Measurements from ENCODE around the gene KDM1B. TPM values are rescaled to one million over a fixed set of nuclear protein-coding genes. Genes with fewer than 3 reads are reported as not detected.

KDM1B gene
- total and polyA plus RNA-seq, 9 of the 15 experiments (the other 6 are each of a cell fraction or from before 2014, with no cell fraction given), result 1.4 to 58.9 (median 36.3) TPM

GRCh38 chr6:18154507-18155149 is 594 bp upstream of the KDM1B start, which contains the start of gene TPMT (continued):
- TF ChIP-seq ETS1 (conservative IDR thresholded peaks at IDR 0.05; ENCODE audit: control insufficient read depth, low read depth, low read length) (peak; percentile 28; the same call in 1 of the 2 replicates), ZBTB26 (CRISPR knock-in tag; IDR thresholded peaks at IDR 0.05) (no peak), WHSC1 (IDR thresholded peaks at IDR 0.05; ENCODE audit: low read length) (no peak), KDM4B (IDR thresholded peaks at IDR 0.05; ENCODE audit: borderline replicate concordance in 2 of 2, low read depth in 1 of 2) (no peak), U2AF2 (optimal IDR thresholded peaks at IDR 0.05; ENCODE audit: low read depth, low read length) (no peak), SMARCC2 (IDR thresholded peaks at IDR 0.05; ENCODE audit: low read depth) (peak; percentile 61; the same call in 1 of the 2 replicates), MLLT1 (IDR thresholded peaks at IDR 0.05) (peak; percentile 78; a peak in 1 of 4 replicates), MIER1 (IDR thresholded peaks at IDR 0.05; ENCODE audit: low read depth) (peak; percentile 69; the same call in 1 of the 2 replicates), NFRKB (IDR thresholded peaks at IDR 0.05; ENCODE audit: low read depth) (peak; percentile 80), NR2C1 (IDR thresholded peaks at IDR 0.05) (no peak), NR2C1 (tag; IDR thresholded peaks at IDR 0.05) (no peak), THRAP3 (IDR thresholded peaks at IDR 0.05; ENCODE audit: borderline replicate concordance) (no peak), BRD9 (IDR thresholded peaks at IDR 0.05; ENCODE audit: low read depth, partially characterized antibody) (peak; percentile 64), DPF2 (IDR thresholded peaks at IDR 0.05) (peak; percentile 78), KAT8 (IDR thresholded peaks at IDR 0.05; ENCODE audit: low read depth) (no peak), ZNF398 (CRISPR knock-in tag; IDR thresholded peaks at IDR 0.05) (no peak), ASH1L (IDR thresholded peaks at IDR 0.05; ENCODE audit: borderline replicate concordance, low read depth, partially characterized antibody) (no peak), BCOR (IDR thresholded peaks at IDR 0.05) (peak; percentile 25; the same call in 1 of the 2 replicates), EZH2 (IDR thresholded peaks at IDR 0.05; ENCODE audit: borderline replicate concordance, low read depth, low read length) (no peak), CC2D1A (IDR thresholded peaks at IDR 0.05) (0 out of 2 replicates have a peak, but pooled peaks have one; percentile 19), ZNF699 (CRISPR knock-in tag; IDR thresholded peaks at IDR 0.05; ENCODE audit: insufficient replicate concordance) (no peak)
- TF ChIP-seq, protein P1, sequence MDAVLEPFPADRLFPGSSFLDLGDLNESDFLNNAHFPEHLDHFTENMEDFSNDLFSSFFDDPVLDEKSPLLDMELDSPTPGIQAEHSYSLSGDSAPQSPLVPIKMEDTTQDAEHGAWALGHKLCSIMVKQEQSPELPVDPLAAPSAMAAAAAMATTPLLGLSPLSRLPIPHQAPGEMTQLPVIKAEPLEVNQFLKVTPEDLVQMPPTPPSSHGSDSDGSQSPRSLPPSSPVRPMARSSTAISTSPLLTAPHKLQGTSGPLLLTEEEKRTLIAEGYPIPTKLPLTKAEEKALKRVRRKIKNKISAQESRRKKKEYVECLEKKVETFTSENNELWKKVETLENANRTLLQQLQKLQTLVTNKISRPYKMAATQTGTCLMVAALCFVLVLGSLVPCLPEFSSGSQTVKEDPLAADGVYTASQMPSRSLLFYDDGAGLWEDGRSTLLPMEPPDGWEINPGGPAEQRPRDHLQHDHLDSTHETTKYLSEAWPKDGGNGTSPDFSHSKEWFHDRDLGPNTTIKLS (IDR thresholded peaks at IDR 0.05; ENCODE audit: borderline replicate concordance, low read depth), result no peak

Data from K562 (cell line).